Mesendoderm (in vitro differentiated cells): ENCODE data around the gene TTYH1.

ENCODE experiments used
- DNase-seq: peaks from one replicate; pipeline ENCODE4 v3.0.0; 2013
- H2AK5ac ChIP-seq: 2 replicates; pipeline ENCODE4 v1.6.1; 2013; ENCODE audit warnings: low read length, inconsistent platforms
- H2BK120ac ChIP-seq: 2 replicates; pipeline ENCODE4 v1.6.1; 2013; ENCODE audit warnings: low read depth, mild to moderate bottlenecking, low read length, moderate library complexity, mixed read lengths
- H2BK15ac ChIP-seq: replicated peaks from 2 replicates; pipeline ENCODE4 v1.6.1; 2013; ENCODE audit warnings: low read depth, mild to moderate bottlenecking, moderate library complexity
- H2BK5ac ChIP-seq: 2 replicates; pipeline ENCODE4 v1.6.1; 2013; ENCODE audit warnings: low read length, inconsistent platforms
- H3K18ac ChIP-seq: 2 replicates; pipeline ENCODE4 v1.6.1; 2013; ENCODE audit warnings: mild to moderate bottlenecking, low read length, mixed read lengths
- H3K23ac ChIP-seq: one replicate; pipeline ENCODE4 v1.6.1; 2013; ENCODE audit warnings: low read length
- H3K27ac ChIP-seq: 2 replicates; pipeline ENCODE4 v1.5.1; 2013; ENCODE audit warnings: low read depth, mild to moderate bottlenecking, inconsistent platforms, low read length, moderate library complexity
- H3K27me3 ChIP-seq: 2 replicates; pipeline ENCODE4 v1.6.1; 2013; ENCODE audit warnings: low read length, control low read depth, mild to moderate bottlenecking, inconsistent platforms; ENCODE audit not compliant: insufficient read depth, poor library complexity
- H3K36me3 ChIP-seq: 2 replicates; pipeline ENCODE4 v1.6.1; 2013; ENCODE audit warnings: low read length, inconsistent platforms; ENCODE audit not compliant: control insufficient read depth, insufficient read depth
- H3K4ac ChIP-seq: one replicate; pipeline ENCODE4 v1.6.1; 2013; ENCODE audit warnings: low read depth, mild to moderate bottlenecking, low read length, moderate library complexity
- H3K4me1 ChIP-seq: 2 replicates; pipeline ENCODE4 v1.6.1; 2013; ENCODE audit warnings: low read depth, low read length, inconsistent platforms; ENCODE audit not compliant: control insufficient read depth
- H3K4me2 ChIP-seq: 2 replicates; pipeline ENCODE4 v1.6.1; 2013; ENCODE audit warnings: low read length
- H3K4me3 ChIP-seq: 2 replicates; pipeline ENCODE4 v1.5.1; 2013; ENCODE audit warnings: mild to moderate bottlenecking, low read length
- H3K56ac ChIP-seq: one replicate; pipeline ENCODE4 v1.6.1; 2013; ENCODE audit warnings: low read length
- H3K79me1 ChIP-seq: 2 replicates; pipeline ENCODE4 v1.6.1; 2013; ENCODE audit warnings: low read length, inconsistent platforms
- H3K79me2 ChIP-seq: 2 replicates; pipeline ENCODE4 v1.6.1; 2013; ENCODE audit warnings: mild to moderate bottlenecking, low read length; ENCODE audit not compliant: control insufficient read depth, insufficient read depth
- H3K9ac ChIP-seq: 2 replicates; pipeline ENCODE4 v1.6.1; 2013; ENCODE audit warnings: low read length, inconsistent platforms
- H4K5ac ChIP-seq: one replicate; pipeline ENCODE4 v1.6.1; 2013; ENCODE audit warnings: low read length
- H4K8ac ChIP-seq: one replicate; pipeline ENCODE4 v1.6.1; 2013; ENCODE audit warnings: low read depth, mild to moderate bottlenecking, control low read depth, low read length, moderate library complexity
- WGBS: extraction: QIAGEN DNeasy Blood & Tissue Kit; methylation state at CpG from one replicate; pipeline ENCODE4 v1.1.7; 2013; ENCODE audit warnings: low lambda C conversion rate, missing lambda C conversion rate; ENCODE audit not compliant: insufficient coverage; ENCODE audit errors: extremely low coverage; 5-methylcytosine and 5-hydroxymethylcytosine counted together

TTYH1 gene

GRCh38 chr19:54451331-54451871 is 36.1 kb downstream of the TTYH1 start:
- no peak overlapping the region for H2BK5ac ChIP-seq
- H3K9ac ChIP-seq = peak overlapping the region; percentile 5
- H3K4ac ChIP-seq = no peak overlapping the region
- WGBS = no CpG with 5 or more reads among the region's 9 CpGs
- no peaks in the 10 kb centered on the region for H3K27me3 ChIP-seq
- H3K56ac ChIP-seq = peak overlapping the region; percentile 65
- H3K4me1 ChIP-seq = no peaks in the 10 kb centered on the region
- no peak overlapping the region for H3K23ac ChIP-seq
- H2AK5ac ChIP-seq = no peak overlapping the region
- H3K18ac ChIP-seq = no peak overlapping the region
- no peak overlapping the region for H4K8ac ChIP-seq
- no peak overlapping the region for H2BK15ac ChIP-seq
- peaks cover 42% of the 10 kb centered on the region for H3K79me2 ChIP-seq
- H3K4me3 ChIP-seq = no peak overlapping the region
- H3K27ac ChIP-seq = no peak overlapping the region
- no peak overlapping the region for H3K4me2 ChIP-seq
- H3K36me3 ChIP-seq = peaks cover 31% of the 10 kb centered on the region
- peaks cover 30% of the 10 kb centered on the region for H3K79me1 ChIP-seq
- no peak overlapping the region for H2BK120ac ChIP-seq
- no peak overlapping the region for H4K5ac ChIP-seq
- no peak for DNase-seq

- Histone ChIP-seq H2BK15ac (no peak overlapping the region), H3K79me1 (peaks cover 30% of the 10 kb centered on the region), H3K4me2 (no peak overlapping the region), H4K8ac (no peak overlapping the region), H3K4ac (no peak overlapping the region), H3K36me3 (peaks cover 34% of the 10 kb centered on the region), H3K56ac (no peak overlapping the region), H2BK120ac (no peak overlapping the region), H2AK5ac (no peak overlapping the region), H3K18ac (no peak overlapping the region), H3K23ac (no peak overlapping the region), H3K27me3 (no peaks in the 10 kb centered on the region), H2BK5ac (no peak overlapping the region), H3K79me2 (peaks cover 42% of the 10 kb centered on the region), H3K4me1 (no peaks in the 10 kb centered on the region), H3K27ac (no peak overlapping the region), H4K5ac (no peak overlapping the region), H3K9ac (no peak overlapping the region), H3K4me3 (no peak overlapping the region)
- WGBS = no CpG with 5 or more reads among the region's 11 CpGs
- DNase-seq = no peak
These were observed 36.7 kb downstream of the TTYH1 start for GRCh38 chr19:54451997-54452396.

- Histone ChIP-seq H3K27ac (no peak overlapping the region), H2AK5ac (no peak overlapping the region), H3K79me2 (peaks cover 40% of the 10 kb centered on the region), H3K79me1 (peaks cover 30% of the 10 kb centered on the region), H2BK15ac (no peak overlapping the region), H2BK120ac (no peak overlapping the region), H3K18ac (no peak overlapping the region), H3K4ac (no peak overlapping the region), H4K8ac (no peak overlapping the region), H3K23ac (no peak overlapping the region), H3K56ac (no peak overlapping the region), H2BK5ac (no peak overlapping the region), H3K4me2 (no peak overlapping the region), H3K4me3 (no peak overlapping the region), H3K36me3 (peaks cover 36% of the 10 kb centered on the region), H3K4me1 (no peaks in the 10 kb centered on the region), H4K5ac (no peak overlapping the region), H3K9ac (no peak overlapping the region), H3K27me3 (no peaks in the 10 kb centered on the region)
- no CpG with 5 or more reads among the region's 11 CpGs for WGBS
- DNase-seq = no peak
These were observed 37.4 kb downstream of the TTYH1 start for GRCh38 chr19:54452626-54453025.

- Histone ChIP-seq H3K4me2 (no peak overlapping the region), H3K79me1 (peaks cover 37% of the 10 kb centered on the region), H4K8ac (no peak overlapping the region), H2BK120ac (no peak overlapping the region), H3K56ac (no peak overlapping the region), H3K4me3 (no peak overlapping the region), H3K27ac (no peak overlapping the region), H4K5ac (no peak overlapping the region), H3K18ac (no peak overlapping the region), H2BK5ac (no peak overlapping the region), H2AK5ac (no peak overlapping the region), H2BK15ac (no peak overlapping the region), H3K9ac (no peak overlapping the region), H3K36me3 (peaks cover 51% of the 10 kb centered on the region), H3K79me2 (peaks cover 38% of the 10 kb centered on the region), H3K27me3 (no peaks in the 10 kb centered on the region), H3K4ac (no peak overlapping the region), H3K4me1 (no peaks in the 10 kb centered on the region), H3K23ac (no peak overlapping the region)
- no CpG with 5 or more reads among the region's 31 CpGs for WGBS
- no peak for DNase-seq
These were observed 38.9 kb downstream of the TTYH1 start for GRCh38 chr19:54453921-54454780.

- no peak overlapping the region for H3K23ac ChIP-seq
- no peak overlapping the region for H4K8ac ChIP-seq
- peaks cover 41% of the 10 kb centered on the region for H3K79me1 ChIP-seq
- WGBS = no CpG with 5 or more reads among the region's 33 CpGs
- no peaks in the 10 kb centered on the region for H3K4me1 ChIP-seq
- no peak overlapping the region for H2BK120ac ChIP-seq
- no peak overlapping the region for H3K56ac ChIP-seq
- peaks cover 33% of the 10 kb centered on the region for H3K79me2 ChIP-seq
- H3K4me3 ChIP-seq = no peak overlapping the region
- no peaks in the 10 kb centered on the region for H3K27me3 ChIP-seq
- H2AK5ac ChIP-seq = no peak overlapping the region
- H3K4me2 ChIP-seq = no peak overlapping the region
- H3K27ac ChIP-seq = no peak overlapping the region
- peaks cover 53% of the 10 kb centered on the region for H3K36me3 ChIP-seq
- no peak for DNase-seq
- H3K18ac ChIP-seq = no peak overlapping the region
- no peak overlapping the region for H4K5ac ChIP-seq
- no peak overlapping the region for H2BK5ac ChIP-seq
- H3K9ac ChIP-seq = no peak overlapping the region
- no peak overlapping the region for H3K4ac ChIP-seq
- no peak overlapping the region for H2BK15ac ChIP-seq
These were observed 39.8 kb downstream of the TTYH1 start for GRCh38 chr19:54454781-54455675.
